Brain microvascular endothelial cell (primary cell): Measurements from ENCODE around the gene PRDM2.
A peak's percentile ranks its signal among the peaks of the same experiment; 100 is the strongest.

Experiments
- DNase-seq: peaks from one replicate; pipeline ENCODE4 v3.0.0-alpha.2; 2020
- H3K27ac ChIP-seq: fragments of 250-450 bp; sonication (Bioruptor Pico); 2 replicates; pipeline ENCODE4 v1.5.1; 2020; ENCODE audit warnings: mild to moderate bottlenecking, moderate library complexity
- H3K27me3 ChIP-seq: fragments of 250-450 bp; sonication (Bioruptor Pico); replicated peaks from 2 replicates; pipeline ENCODE4 v1.5.1; 2020; ENCODE audit warnings: mild to moderate bottlenecking
- H3K36me3 ChIP-seq: fragments of 250-450 bp; sonication (Bioruptor Pico); replicated peaks from 2 replicates; pipeline ENCODE4 v1.5.1; 2020; ENCODE audit warnings: mild to moderate bottlenecking
- H3K4me3 ChIP-seq: 2 replicates; pipeline ENCODE4 v1.5.1; 2011; ENCODE audit warnings: low read depth, mild to moderate bottlenecking, control low read depth, low read length, moderate library complexity
- CTCF ChIP-seq: IDR thresholded peaks from 2 replicates; pipeline ENCODE4 v1.5.1; 2011; ENCODE audit warnings: low read depth, mild to moderate bottlenecking, moderate library complexity, low read length, control low read depth, inconsistent platforms; ENCODE audit errors: missing control alignments
- in situ Hi-C: cut with HindIII; loops from 2 replicates; pipeline ENCODE4 v1.10.0; 2017; ENCODE audit warnings: low sequenced_read_pairs, low pct_ligation_motif_present

The PRDM2 gene

GRCh38 chr1:13805431-13805830, 105.4 kb downstream of the PRDM2 start:
- no peak for DNase-seq
- Histone ChIP-seq H3K27me3 (no peaks in the 10 kb centered on the region), H3K27ac (no peak overlapping the region), H3K36me3 (no peaks in the 10 kb centered on the region), H3K4me3 (no peak overlapping the region)
- in situ Hi-C loops, result no loop called here
- no peak for TF ChIP-seq CTCF

- no peak for DNase-seq
- Histone ChIP-seq H3K4me3 (no peak overlapping the region), H3K27ac (no peak overlapping the region), H3K27me3 (no peaks in the 10 kb centered on the region), H3K36me3 (no peaks in the 10 kb centered on the region)
- in situ Hi-C loops, result no loop called here
- no peak for TF ChIP-seq CTCF
Observed at GRCh38 chr1:13806108-13806507, 106.1 kb downstream of the PRDM2 start.

- peak; percentile 61 for TF ChIP-seq CTCF
- in situ Hi-C loops, result no loop called here
- Histone ChIP-seq H3K27ac (no peak overlapping the region), H3K27me3 (no peaks in the 10 kb centered on the region), H3K4me3 (no peak overlapping the region), H3K36me3 (no peaks in the 10 kb centered on the region)
- DNase-seq, result peak; percentile 18
Observed at GRCh38 chr1:13807209-13807608, 107.2 kb downstream of the PRDM2 start.

GRCh38 chr1:13808729-13809131, 108.7 kb downstream of the PRDM2 start:
- Histone ChIP-seq H3K36me3 (no peaks in the 10 kb centered on the region), H3K27ac (no peak overlapping the region), H3K27me3 (no peaks in the 10 kb centered on the region), H3K4me3 (no peak overlapping the region)
- DNase-seq, result peak; percentile 45
- in situ Hi-C loops, result no loop called here
- no peak for TF ChIP-seq CTCF

- in situ Hi-C loops, result no loop called here
- Histone ChIP-seq H3K4me3 (no peak overlapping the region), H3K27me3 (no peaks in the 10 kb centered on the region), H3K36me3 (no peaks in the 10 kb centered on the region), H3K27ac (no peak overlapping the region)
- TF ChIP-seq CTCF, result no peak
- no peak for DNase-seq
Observed at GRCh38 chr1:13809461-13810159, 109.6 kb downstream of the PRDM2 start.
